ENCODE data around the gene ALAS1.

DNA sequence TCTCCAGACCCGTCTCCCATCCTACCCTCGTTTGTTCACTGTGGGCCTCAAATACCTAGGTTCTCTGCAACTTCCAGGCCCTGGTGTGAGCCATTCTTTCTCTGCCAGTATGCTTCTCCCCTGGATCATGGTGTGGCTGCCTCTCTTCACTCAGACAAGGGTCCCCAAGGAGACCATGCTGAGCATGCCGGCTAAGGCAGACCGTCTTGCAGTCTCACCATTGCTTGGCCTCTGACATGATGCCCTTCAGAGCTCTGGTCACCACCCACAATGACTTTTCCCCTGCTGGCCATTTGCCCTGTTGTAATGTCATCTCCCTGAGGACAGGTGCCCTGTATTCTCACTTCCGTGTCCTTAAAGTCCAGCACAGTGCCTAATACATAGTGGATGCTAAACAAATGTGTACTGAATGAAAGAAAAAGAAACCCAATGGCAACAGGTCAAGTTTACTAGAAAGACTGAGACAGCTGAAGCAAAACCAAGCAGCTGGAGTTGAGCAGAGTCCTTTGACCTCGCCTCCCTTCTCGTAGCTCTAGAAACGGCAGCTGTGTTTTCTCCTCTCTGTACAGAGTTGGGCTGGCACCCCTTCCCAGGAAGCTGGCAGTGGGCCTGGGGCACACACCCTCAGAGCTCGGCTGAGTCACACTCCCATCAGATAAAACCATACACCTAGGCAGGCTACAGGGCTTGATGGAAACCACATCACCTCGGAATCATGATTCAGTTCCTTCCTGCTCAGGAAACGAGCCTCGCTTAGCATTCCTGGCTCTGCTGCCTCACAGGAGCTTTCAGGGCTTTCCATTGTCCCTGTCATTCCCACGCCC is 18.8 kb downstream of the ALAS1 start:
- TF ChIP-seq, protein P1, sequence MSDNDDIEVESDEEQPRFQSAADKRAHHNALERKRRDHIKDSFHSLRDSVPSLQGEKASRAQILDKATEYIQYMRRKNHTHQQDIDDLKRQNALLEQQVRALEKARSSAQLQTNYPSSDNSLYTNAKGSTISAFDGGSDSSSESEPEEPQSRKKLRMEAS (IDR thresholded peaks at IDR 0.05; ENCODE audit: insufficient read depth, insufficient read length), result peak; percentile 25
- TF ChIP-seq, protein P2, sequence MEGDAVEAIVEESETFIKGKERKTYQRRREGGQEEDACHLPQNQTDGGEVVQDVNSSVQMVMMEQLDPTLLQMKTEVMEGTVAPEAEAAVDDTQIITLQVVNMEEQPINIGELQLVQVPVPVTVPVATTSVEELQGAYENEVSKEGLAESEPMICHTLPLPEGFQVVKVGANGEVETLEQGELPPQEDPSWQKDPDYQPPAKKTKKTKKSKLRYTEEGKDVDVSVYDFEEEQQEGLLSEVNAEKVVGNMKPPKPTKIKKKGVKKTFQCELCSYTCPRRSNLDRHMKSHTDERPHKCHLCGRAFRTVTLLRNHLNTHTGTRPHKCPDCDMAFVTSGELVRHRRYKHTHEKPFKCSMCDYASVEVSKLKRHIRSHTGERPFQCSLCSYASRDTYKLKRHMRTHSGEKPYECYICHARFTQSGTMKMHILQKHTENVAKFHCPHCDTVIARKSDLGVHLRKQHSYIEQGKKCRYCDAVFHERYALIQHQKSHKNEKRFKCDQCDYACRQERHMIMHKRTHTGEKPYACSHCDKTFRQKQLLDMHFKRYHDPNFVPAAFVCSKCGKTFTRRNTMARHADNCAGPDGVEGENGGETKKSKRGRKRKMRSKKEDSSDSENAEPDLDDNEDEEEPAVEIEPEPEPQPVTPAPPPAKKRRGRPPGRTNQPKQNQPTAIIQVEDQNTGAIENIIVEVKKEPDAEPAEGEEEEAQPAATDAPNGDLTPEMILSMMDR (IDR thresholded peaks at IDR 0.05; ENCODE audit: extremely low read depth in 1 of 2, insufficient read depth in 1 of 2, low read depth in 1 of 2, low read length in 2 of 2), result no peak
